ENCODE measurements around the gene ESRRA.

GRCh38 chr11:64321533-64321932 lies 16.2 kb downstream of the ESRRA start:
- TF ChIP-seq CTCF (conservative IDR thresholded peaks at IDR 0.05; ENCODE audit: low read depth, low read length) (no peak), MAZ (IDR thresholded peaks at IDR 0.05; ENCODE audit: borderline replicate concordance, low read depth, low read length) (no peak), BHLHE40 (IDR thresholded peaks at IDR 0.05; ENCODE audit: low read depth, low read length) (no peak), SMC3 (IDR thresholded peaks at IDR 0.05; ENCODE audit: low read depth, low read length) (no peak), POLR2A (IDR thresholded peaks at IDR 0.05; ENCODE audit: low read depth, low read length) (no peak)

All from IMR-90 (cell line).